MCF 10A (cell line): ENCODE data around the gene NTHL1. TPM values are rescaled to one million over a fixed set of nuclear protein-coding genes. Genes with fewer than 3 reads are reported as not detected.
"Not testable (repeated sequence)": the region's sequence is repeated elsewhere in the genome, so short reads cannot be mapped to it uniquely, and the experiment has no call there.

Source experiments
- BruUV-seq: library from RNA; stranded (reverse); fragments of 400-500 nt; replicated peaks from 2 replicates; lab custom pipeline; 2021; lab: Mats Ljungman, UMichigan
- CTCF ChIA-PET: fragments of 300-600 bp; sonication (Branson Sonifier 250); formaldehyde crosslinking; extraction: SDS; loops from one replicate; lab custom pipeline; 2021; ENCODE audit warnings: antibody characterized with exemption, inconsistent platforms; lab: Yijun Ruan, JAX
- POLR2A ChIA-PET: fragments of 300-600, 350-650 bp; sonication (Branson Sonifier 250); formaldehyde crosslinking; extraction: SDS; loops from one replicate; lab custom pipeline; 2020; ENCODE audit warnings: antibody characterized with exemption, inconsistent platforms; lab: Yijun Ruan, JAX
- DNase-seq: peaks from one replicate; pipeline ENCODE4 v3.0.0-alpha.2; 2018; ENCODE audit not compliant: unreplicated experiment
- H3K27ac Mint-ChIP-seq: one replicate; pipeline ENCODE4 v1.8.0; 2022; ENCODE audit warnings: mild to moderate bottlenecking, low read depth, mixed read lengths; ENCODE audit not compliant: unreplicated experiment
- H3K27me3 Mint-ChIP-seq: one replicate; pipeline ENCODE4 v1.8.0; 2022; ENCODE audit warnings: mixed read lengths; ENCODE audit not compliant: insufficient read depth, unreplicated experiment
- H3K36me3 Mint-ChIP-seq: one replicate; pipeline ENCODE4 v1.8.0; 2022; ENCODE audit warnings: mild to moderate bottlenecking, moderate library complexity, mixed read lengths; ENCODE audit not compliant: insufficient read depth, unreplicated experiment
- H3K4me1 Mint-ChIP-seq: one replicate; pipeline ENCODE4 v1.8.0; 2022; ENCODE audit warnings: mixed read lengths; ENCODE audit not compliant: insufficient read depth, unreplicated experiment
- H3K4me3 Mint-ChIP-seq: one replicate; pipeline ENCODE4 v1.8.0; 2022; ENCODE audit warnings: mild to moderate bottlenecking, moderate library complexity, mixed read lengths; ENCODE audit not compliant: unreplicated experiment
- H3K9me3 Mint-ChIP-seq: one replicate; pipeline ENCODE4 v1.8.0; 2022; ENCODE audit warnings: mixed read lengths; ENCODE audit not compliant: unreplicated experiment
- CTCF ChIP-seq: fragments of 200-600 bp; IDR thresholded peaks from one replicate; pipeline ENCODE4 v1.8.0; 2022; ENCODE audit warnings: antibody characterized with exemption, mild to moderate bottlenecking; ENCODE audit not compliant: unreplicated experiment
- intact Hi-C: fragments of 100-400 bp; cut with micrococcal nuclease; formaldehyde crosslinking; loops from 2 replicates; pipeline ENCODE4 v1.14.1; 2022
- total RNA-seq: library from RNA; stranded (reverse); gene quantifications from 2 replicates; pipeline ENCODE4 v1.2.3, GENCODE V29; 2022

Gene NTHL1
- total RNA-seq, 1 experiment from 2014 or later, result 17.7 TPM

GRCh38 chr16:2036200-2036966 is 11.3 kb downstream of the NTHL1 start:
- TF ChIP-seq CTCF, result no peak
- Mint-ChIP-seq H3K9me3 (no peaks in the 10 kb centered on the region), H3K27me3 (no peaks in the 10 kb centered on the region), H3K4me3 (no peak overlapping the region), H3K27ac (no peak overlapping the region), H3K4me1 (no peaks in the 10 kb centered on the region), H3K36me3 (no peaks in the 10 kb centered on the region)
- ChIA-PET POLR2A (no interaction called here), CTCF (interaction anchor here (0.8 to 1.2 kb wide), 2 partner anchors 9 to 19 kb away, joined by 3 to 6 read pairs; no protein-coding TSS in a partner anchor)
- DNase-seq, result no peak
- intact Hi-C loops, result no loop called here
- no TSS peak for BruUV-seq

GRCh38 chr16:2035431-2036199 is 12.0 kb downstream of the NTHL1 start:
- Mint-ChIP-seq H3K4me1 (no peaks in the 10 kb centered on the region), H3K9me3 (no peaks in the 10 kb centered on the region), H3K27ac (no peak overlapping the region), H3K4me3 (no peak overlapping the region), H3K27me3 (no peaks in the 10 kb centered on the region), H3K36me3 (peaks cover 4% of the 10 kb centered on the region)
- no peak for DNase-seq
- no TSS peak for BruUV-seq
- no peak for TF ChIP-seq CTCF
- intact Hi-C loops, result no loop called here
- CTCF ChIA-PET, result interaction anchor here (0.6 to 1.2 kb wide), 2 partner anchors 20 to 106 kb away, joined by 6 to 7 read pairs; no protein-coding TSS in a partner anchor
- POLR2A ChIA-PET, result no interaction called here

- BruUV-seq, result no TSS peak
- ChIA-PET CTCF (interaction anchor here (0.6 to 1.2 kb wide), 2 partner anchors 21 to 107 kb away, joined by 6 to 7 read pairs; no protein-coding TSS in a partner anchor), POLR2A (no interaction called here)
- Mint-ChIP-seq H3K27ac (no peak overlapping the region), H3K4me1 (no peaks in the 10 kb centered on the region), H3K4me3 (no peak overlapping the region), H3K36me3 (peaks cover 7% of the 10 kb centered on the region), H3K27me3 (no peaks in the 10 kb centered on the region), H3K9me3 (no peaks in the 10 kb centered on the region)
- intact Hi-C loops, result no loop called here
- DNase-seq, result no peak
- TF ChIP-seq CTCF, result no peak
These were observed 12.8 kb downstream of the NTHL1 start for GRCh38 chr16:2034696-2035430.

GRCh38 chr16:2033909-2034695 is 13.5 kb downstream of the NTHL1 start:
- H3K27me3 Mint-ChIP-seq, POLR2A ChIA-PET, intact Hi-C loops, H3K4me3 Mint-ChIP-seq, DNase-seq, H3K36me3 Mint-ChIP-seq, H3K4me1 Mint-ChIP-seq, CTCF ChIA-PET, H3K27ac Mint-ChIP-seq, BruUV-seq, H3K9me3 Mint-ChIP-seq: not testable (repeated sequence)
